ENCODE data around the gene KIF18B. TPM values are rescaled to one million over a fixed set of nuclear protein-coding genes. Genes with fewer than 3 reads are reported as not detected.

KIF18B gene
- polyA plus RNA-seq, 3 donors: not detected

DNA sequence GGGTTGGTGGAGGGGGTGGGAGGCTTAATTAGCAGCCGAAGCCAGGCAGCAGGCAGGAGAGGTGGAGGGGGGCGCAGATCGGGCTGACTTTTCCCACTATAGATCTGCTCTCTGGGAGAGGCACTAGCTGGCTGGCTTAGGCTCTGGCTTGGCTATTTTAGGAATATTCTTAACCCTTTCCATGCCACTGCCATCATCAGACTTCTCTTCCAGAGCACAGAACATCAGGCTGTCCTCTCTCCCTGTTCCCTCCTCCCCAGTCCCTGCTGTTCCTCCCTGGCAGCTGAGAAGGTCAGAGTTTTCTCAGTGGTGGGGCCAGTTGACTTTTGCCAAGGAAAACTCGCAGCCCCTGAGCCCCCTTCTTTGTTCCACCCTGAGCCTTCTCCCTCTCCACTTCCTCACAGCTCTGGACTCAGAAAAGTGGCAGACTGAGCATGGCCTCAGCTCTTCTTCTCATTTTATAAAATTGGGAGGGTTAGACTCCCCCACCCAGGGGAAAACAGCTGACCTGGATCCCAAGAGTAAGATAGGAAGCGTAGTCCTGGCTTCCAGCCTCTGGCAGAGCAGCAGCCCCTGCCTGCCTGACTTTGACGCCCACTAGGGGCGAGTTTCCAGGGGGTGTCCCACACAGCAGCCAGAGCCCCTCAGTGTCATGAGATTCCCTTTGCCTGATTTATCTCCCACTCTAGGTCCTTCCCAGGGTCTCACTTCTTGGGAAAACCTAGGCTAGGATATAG is 30.4 kb upstream of the KIF18B start:
- Histone ChIP-seq H3K9ac (ENCODE audit: insufficient read depth, low read length, poor library complexity, severe bottlenecking) (no peak overlapping the region), H3K36me3 (replicated peaks in 1 of 2; ENCODE audit: control insufficient read depth in 1 of 2, insufficient read depth in 2 of 2, low read length in 2 of 2) (no peaks in the 10 kb centered on the region), H3K27me3 (ENCODE audit: control insufficient read depth in 2 of 2, insufficient read depth in 2 of 2, low read length in 2 of 2) (peaks cover 2 to 53% of the 10 kb centered on the region in 2 donors), H4K20me1 (ENCODE audit: insufficient read depth, low read length) (no peaks in the 10 kb centered on the region), H3K9me3 (replicated peaks in 1 of 2; ENCODE audit: control insufficient read depth in 1 of 2, insufficient read depth in 1 of 2, low read length in 2 of 2) (no peaks in the 10 kb centered on the region), H3K79me2 (ENCODE audit: insufficient read depth, low read length) (no peaks in the 10 kb centered on the region), H3K4me2 (replicated peaks; ENCODE audit: extremely low read depth, low read length, poor library complexity, severe bottlenecking) (no peak overlapping the region), H3K27ac (ENCODE audit: low read depth in 1 of 2, low read length in 2 of 2) (no peak overlapping the region), H2AFZ (ENCODE audit: insufficient read depth, low read depth, low read length, poor library complexity, severe bottlenecking) (no peak overlapping the region), H3K4me3 (replicated peaks in 1 of 3; ENCODE audit: low read depth in 2 of 3, low read length in 3 of 3) (no peak overlapping the region), H3K4me1 (ENCODE audit: control insufficient read depth in 1 of 2, insufficient read depth in 2 of 2, low read length in 2 of 2) (no peaks in the 10 kb centered on the region)
- H3K4me3 Mint-ChIP-seq: peak overlapping the region in 1 of 2 donors; percentile 7
- H3K27me3 Mint-ChIP-seq (ENCODE audit: low read depth in 3 of 3): peaks cover 53 to 80% (median 59%) of the 10 kb centered on the region in 3 donors
- no peak for DNase-seq
- no peaks in the 10 kb centered on the region for H3K36me3 Mint-ChIP-seq
- TF ChIP-seq, protein P1, sequence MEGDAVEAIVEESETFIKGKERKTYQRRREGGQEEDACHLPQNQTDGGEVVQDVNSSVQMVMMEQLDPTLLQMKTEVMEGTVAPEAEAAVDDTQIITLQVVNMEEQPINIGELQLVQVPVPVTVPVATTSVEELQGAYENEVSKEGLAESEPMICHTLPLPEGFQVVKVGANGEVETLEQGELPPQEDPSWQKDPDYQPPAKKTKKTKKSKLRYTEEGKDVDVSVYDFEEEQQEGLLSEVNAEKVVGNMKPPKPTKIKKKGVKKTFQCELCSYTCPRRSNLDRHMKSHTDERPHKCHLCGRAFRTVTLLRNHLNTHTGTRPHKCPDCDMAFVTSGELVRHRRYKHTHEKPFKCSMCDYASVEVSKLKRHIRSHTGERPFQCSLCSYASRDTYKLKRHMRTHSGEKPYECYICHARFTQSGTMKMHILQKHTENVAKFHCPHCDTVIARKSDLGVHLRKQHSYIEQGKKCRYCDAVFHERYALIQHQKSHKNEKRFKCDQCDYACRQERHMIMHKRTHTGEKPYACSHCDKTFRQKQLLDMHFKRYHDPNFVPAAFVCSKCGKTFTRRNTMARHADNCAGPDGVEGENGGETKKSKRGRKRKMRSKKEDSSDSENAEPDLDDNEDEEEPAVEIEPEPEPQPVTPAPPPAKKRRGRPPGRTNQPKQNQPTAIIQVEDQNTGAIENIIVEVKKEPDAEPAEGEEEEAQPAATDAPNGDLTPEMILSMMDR (IDR thresholded peaks at IDR 0.05): no peak
- no peak overlapping the region for H3K27ac Mint-ChIP-seq
- H3K9me3 Mint-ChIP-seq: peaks cover 0 to 8% (median 0%) of the 10 kb centered on the region in 7 donors
- H3K4me1 Mint-ChIP-seq: no peaks in the 10 kb centered on the region
- intact Hi-C loops (cut with micrococcal nuclease): no loop called here
- 96% methylated on average over 3 of the region's 7 CpGs for WGBS (ENCODE audit: insufficient coverage)

- H3K4me2 ChIP-seq (replicated peaks; ENCODE audit: extremely low read depth, low read length, poor library complexity, severe bottlenecking): no peak overlapping the region
- no peaks in the 10 kb centered on the region for H3K4me1 ChIP-seq (ENCODE audit: control insufficient read depth in 1 of 2, insufficient read depth in 2 of 2, low read length in 2 of 2)
- Mint-ChIP-seq H3K27me3 (ENCODE audit: low read depth in 3 of 3) (peaks cover 59 to 86% (median 65%) of the 10 kb centered on the region in 3 donors), H3K4me1 (no peaks in the 10 kb centered on the region), H3K36me3 (no peaks in the 10 kb centered on the region), H3K27ac (no peak overlapping the region), H3K9me3 (peaks cover 0 to 8% (median 0%) of the 10 kb centered on the region in 7 donors), H3K4me3 (no peak overlapping the region)
- H2AFZ ChIP-seq (ENCODE audit: insufficient read depth, low read depth, low read length, poor library complexity, severe bottlenecking): no peak overlapping the region
- peaks cover 9 to 62% of the 10 kb centered on the region in 2 donors for H3K27me3 ChIP-seq (ENCODE audit: control insufficient read depth in 2 of 2, insufficient read depth in 2 of 2, low read length in 2 of 2)
- H4K20me1 ChIP-seq (ENCODE audit: insufficient read depth, low read length): no peaks in the 10 kb centered on the region
- no peak overlapping the region for H3K4me3 ChIP-seq (replicated peaks in 1 of 3; ENCODE audit: low read depth in 2 of 3, low read length in 3 of 3)
- intact Hi-C loops (cut with micrococcal nuclease): no loop called here
- peaks cover 0 to 1% of the 10 kb centered on the region in 2 donors for H3K9me3 ChIP-seq (replicated peaks in 1 of 2; ENCODE audit: control insufficient read depth in 1 of 2, insufficient read depth in 1 of 2, low read length in 2 of 2)
- TF ChIP-seq, protein P1 (IDR thresholded peaks at IDR 0.05): no peak
- no peak overlapping the region for H3K27ac ChIP-seq (ENCODE audit: low read depth in 1 of 2, low read length in 2 of 2)
- no peak overlapping the region for H3K9ac ChIP-seq (ENCODE audit: insufficient read depth, low read length, poor library complexity, severe bottlenecking)
- DNase-seq: no peak
- WGBS (ENCODE audit: insufficient coverage): 75% methylated on average over 2 of the region's 3 CpGs
- no peaks in the 10 kb centered on the region for H3K79me2 ChIP-seq (ENCODE audit: insufficient read depth, low read length)
- H3K36me3 ChIP-seq (replicated peaks in 1 of 2; ENCODE audit: control insufficient read depth in 1 of 2, insufficient read depth in 2 of 2, low read length in 2 of 2): no peaks in the 10 kb centered on the region
Measured at GRCh38 chr17:44977065-44977464, 29.5 kb upstream of the KIF18B start.
